Measurements from ENCODE around the gene CUBN. TPM values are rescaled to one million over a fixed set of nuclear protein-coding genes. Genes with fewer than 3 reads are reported as not detected.

Gene CUBN
- total RNA-seq, 1 experiment from 2014 or later, result 4.6 TPM

DNA sequence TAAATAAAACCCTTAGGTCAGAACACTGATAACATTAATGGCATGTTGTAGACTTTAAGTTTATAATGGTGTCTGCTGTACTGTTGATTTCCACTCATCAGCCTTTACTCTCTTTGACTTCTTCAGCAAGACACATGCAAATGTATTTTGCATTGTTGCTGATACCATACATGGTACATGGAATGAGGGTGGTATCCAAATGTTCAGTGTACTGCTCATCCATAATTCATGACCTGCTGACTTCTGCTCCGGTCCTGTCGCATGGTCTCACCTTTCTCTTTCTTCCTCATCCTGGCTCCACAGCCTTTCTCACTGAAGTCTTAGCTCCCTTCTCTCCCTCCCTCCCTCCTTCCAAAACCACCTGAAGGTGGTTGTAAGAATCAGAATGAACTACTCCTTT is 4.7 kb upstream of the CUBN start:
- Mint-ChIP-seq H3K4me3 (ENCODE audit: unreplicated experiment) (no peak overlapping the region), H3K27me3 (ENCODE audit: insufficient read depth, unreplicated experiment) (no peaks in the 10 kb centered on the region), H3K9me3 (ENCODE audit: unreplicated experiment) (peaks cover 13% of the 10 kb centered on the region), H3K4me1 (ENCODE audit: low read depth, unreplicated experiment) (peaks cover 21% of the 10 kb centered on the region), H3K27ac (ENCODE audit: unreplicated experiment) (no peak overlapping the region), H3K36me3 (ENCODE audit: insufficient read depth, unreplicated experiment) (no peaks in the 10 kb centered on the region)
- no peak for DNase-seq
- Histone ChIP-seq H3K9me3 (no peaks in the 10 kb centered on the region), H3K4me1 (peaks cover 23% of the 10 kb centered on the region), H3K36me3 (ENCODE audit: control insufficient read depth, insufficient read depth, low read length) (no peaks in the 10 kb centered on the region), H3K4me3 (ENCODE audit: low read depth, low read length) (no peak overlapping the region), H3K27me3 (replicated peaks; ENCODE audit: control insufficient read depth, insufficient read depth, low read length) (no peaks in the 10 kb centered on the region)
- intact Hi-C loops (cut with micrococcal nuclease; ENCODE audit: unreplicated experiment), result no loop called here
- ChIA-PET POLR2A (no interaction called here), CTCF (no interaction called here)
- BruUV-seq (replicated peaks), result no TSS peak
- TF ChIP-seq, protein P1, sequence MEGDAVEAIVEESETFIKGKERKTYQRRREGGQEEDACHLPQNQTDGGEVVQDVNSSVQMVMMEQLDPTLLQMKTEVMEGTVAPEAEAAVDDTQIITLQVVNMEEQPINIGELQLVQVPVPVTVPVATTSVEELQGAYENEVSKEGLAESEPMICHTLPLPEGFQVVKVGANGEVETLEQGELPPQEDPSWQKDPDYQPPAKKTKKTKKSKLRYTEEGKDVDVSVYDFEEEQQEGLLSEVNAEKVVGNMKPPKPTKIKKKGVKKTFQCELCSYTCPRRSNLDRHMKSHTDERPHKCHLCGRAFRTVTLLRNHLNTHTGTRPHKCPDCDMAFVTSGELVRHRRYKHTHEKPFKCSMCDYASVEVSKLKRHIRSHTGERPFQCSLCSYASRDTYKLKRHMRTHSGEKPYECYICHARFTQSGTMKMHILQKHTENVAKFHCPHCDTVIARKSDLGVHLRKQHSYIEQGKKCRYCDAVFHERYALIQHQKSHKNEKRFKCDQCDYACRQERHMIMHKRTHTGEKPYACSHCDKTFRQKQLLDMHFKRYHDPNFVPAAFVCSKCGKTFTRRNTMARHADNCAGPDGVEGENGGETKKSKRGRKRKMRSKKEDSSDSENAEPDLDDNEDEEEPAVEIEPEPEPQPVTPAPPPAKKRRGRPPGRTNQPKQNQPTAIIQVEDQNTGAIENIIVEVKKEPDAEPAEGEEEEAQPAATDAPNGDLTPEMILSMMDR (IDR thresholded peaks at IDR 0.05; ENCODE audit: insufficient read depth in 1 of 2, low read depth in 1 of 2, low read length in 1 of 2, severe bottlenecking in 1 of 2, unreplicated experiment in 1 of 2), result no peak

DNA sequence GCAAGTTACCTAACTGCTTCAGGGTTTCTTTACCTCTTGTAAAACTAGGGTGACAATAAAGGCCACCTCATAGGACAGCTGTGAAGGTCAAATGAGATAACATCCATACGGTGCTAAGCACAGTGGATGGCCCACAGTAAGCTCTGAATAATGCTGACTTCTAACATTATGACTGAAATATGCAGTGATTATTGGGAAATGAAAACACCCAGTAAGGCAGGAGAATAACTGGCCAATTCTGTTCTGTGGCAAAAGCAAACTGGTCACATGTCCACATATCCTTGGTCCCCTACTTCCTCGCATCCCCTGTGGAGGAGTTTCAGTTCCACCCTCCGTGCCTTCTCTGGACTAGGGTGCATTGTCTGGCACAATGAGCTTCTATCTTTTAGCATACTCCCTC is 1.4 kb downstream of the CUBN start:
- Histone ChIP-seq H3K36me3 (ENCODE audit: control insufficient read depth, insufficient read depth, low read length) (no peaks in the 10 kb centered on the region), H3K9me3 (no peaks in the 10 kb centered on the region), H3K4me3 (ENCODE audit: low read depth, low read length) (0 out of 2 replicates have a peak overlapping the region, but pooled peaks have one; percentile 1), H3K27me3 (replicated peaks; ENCODE audit: control insufficient read depth, insufficient read depth, low read length) (no peaks in the 10 kb centered on the region), H3K4me1 (peaks cover 60% of the 10 kb centered on the region)
- ChIA-PET CTCF (interaction anchor here (0.6 kb wide), 1 partner anchor 15 kb away, joined by 3 read pairs; no protein-coding TSS in a partner anchor), POLR2A (no interaction called here)
- no peaks in the 10 kb centered on the region for H3K36me3 Mint-ChIP-seq (ENCODE audit: insufficient read depth, unreplicated experiment)
- intact Hi-C loops (cut with micrococcal nuclease; ENCODE audit: unreplicated experiment), result loop anchor here (2.0 kb wide), 1 partner anchor 13 kb away; no protein-coding TSS in a partner anchor
- TF ChIP-seq, protein P1 (IDR thresholded peaks at IDR 0.05; ENCODE audit: insufficient read depth in 1 of 2, low read depth in 1 of 2, low read length in 1 of 2, severe bottlenecking in 1 of 2, unreplicated experiment in 1 of 2), result no peak
- H3K4me3 Mint-ChIP-seq (ENCODE audit: unreplicated experiment), result no peak overlapping the region
- no TSS peak for BruUV-seq (replicated peaks)
- H3K9me3 Mint-ChIP-seq (ENCODE audit: unreplicated experiment), result no peaks in the 10 kb centered on the region
- no peak for DNase-seq
- H3K27ac Mint-ChIP-seq (ENCODE audit: unreplicated experiment), result no peak overlapping the region
- peaks cover 47% of the 10 kb centered on the region for H3K4me1 Mint-ChIP-seq (ENCODE audit: low read depth, unreplicated experiment)
- H3K27me3 Mint-ChIP-seq (ENCODE audit: insufficient read depth, unreplicated experiment), result no peaks in the 10 kb centered on the region

DNA sequence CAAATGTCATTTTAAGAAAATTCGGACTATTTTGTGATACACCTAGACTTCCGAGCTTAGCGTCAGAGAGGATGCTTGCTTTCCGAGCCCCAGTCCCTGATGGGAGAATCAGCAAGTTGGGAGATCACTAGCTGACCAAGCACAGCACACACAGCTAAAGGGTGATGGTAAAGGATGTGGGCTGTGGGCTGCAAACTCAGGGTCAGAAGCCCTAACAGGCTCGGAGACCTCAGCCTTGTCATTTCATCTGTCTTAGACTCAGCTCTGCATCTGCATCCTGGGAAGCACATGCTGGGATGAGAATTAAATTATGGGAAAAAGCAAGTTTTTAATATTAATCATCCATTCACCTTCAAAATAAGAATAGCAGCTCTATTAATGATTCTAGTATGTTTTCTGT is 3.3 kb downstream of the CUBN start:
- DNase-seq, result no peak
- Mint-ChIP-seq H3K27ac (ENCODE audit: unreplicated experiment) (no peak overlapping the region), H3K9me3 (ENCODE audit: unreplicated experiment) (no peaks in the 10 kb centered on the region), H3K36me3 (ENCODE audit: insufficient read depth, unreplicated experiment) (peaks cover 6% of the 10 kb centered on the region), H3K4me3 (ENCODE audit: unreplicated experiment) (no peak overlapping the region), H3K27me3 (ENCODE audit: insufficient read depth, unreplicated experiment) (no peaks in the 10 kb centered on the region), H3K4me1 (ENCODE audit: low read depth, unreplicated experiment) (peaks cover 56% of the 10 kb centered on the region)
- ChIA-PET CTCF (interaction anchor here (0.6 kb wide), 1 partner anchor 93 kb away, joined by 5 read pairs; no protein-coding TSS in a partner anchor), POLR2A (no interaction called here)
- Histone ChIP-seq H3K27me3 (replicated peaks; ENCODE audit: control insufficient read depth, insufficient read depth, low read length) (no peaks in the 10 kb centered on the region), H3K36me3 (ENCODE audit: control insufficient read depth, insufficient read depth, low read length) (no peaks in the 10 kb centered on the region), H3K4me3 (ENCODE audit: low read depth, low read length) (no peak overlapping the region), H3K4me1 (peaks cover 70% of the 10 kb centered on the region), H3K9me3 (no peaks in the 10 kb centered on the region)
- TF ChIP-seq, protein P1 (IDR thresholded peaks at IDR 0.05; ENCODE audit: insufficient read depth in 1 of 2, low read depth in 1 of 2, low read length in 1 of 2, severe bottlenecking in 1 of 2, unreplicated experiment in 1 of 2), result no peak
- intact Hi-C loops (cut with micrococcal nuclease; ENCODE audit: unreplicated experiment), result no loop called here
- no TSS peak for BruUV-seq (replicated peaks)

Data from Caco-2 (cell line).